Caco-2 (cell line): ENCODE data around the gene SPTBN1. TPM values are rescaled to one million over a fixed set of nuclear protein-coding genes. Genes with fewer than 3 reads are reported as not detected.

Experiments used
- BruUV-seq: library from RNA; stranded (reverse); fragments of 400-500 nt; replicated peaks from 2 replicates; lab custom pipeline; 2021; lab: Mats Ljungman, UMichigan
- CTCF ChIA-PET: fragments of 300-600 bp; sonication (Branson Sonifier 250); formaldehyde crosslinking; loops from one replicate; lab custom pipeline; 2022; ENCODE audit warnings: antibody characterized with exemption; lab: Charles Lee
- POLR2A ChIA-PET: fragments of 300-600 bp; sonication (Branson Sonifier 250); formaldehyde crosslinking; loops from one replicate; lab custom pipeline; 2022; ENCODE audit warnings: antibody characterized with exemption; lab: Charles Lee
- DNase-seq, 2 experiments: peaks; one replicate each; pipeline versions ENCODE4 v3.0.0 to v3.0.0-alpha.2; 2020 to 2022
- H3K27me3 ChIP-seq: replicated peaks from 2 replicates; pipeline ENCODE4 v1.6.0; 2011; ENCODE audit warnings: low read length; ENCODE audit not compliant: control insufficient read depth, insufficient read depth
- H3K36me3 ChIP-seq: 2 replicates; pipeline ENCODE4 v1.5.1; 2011; ENCODE audit warnings: low read length; ENCODE audit not compliant: control insufficient read depth, insufficient read depth
- H3K4me1 ChIP-seq: fragments of 250-450 bp; sonication (Bioruptor Pico); 2 replicates; pipeline ENCODE4 v1.5.1; 2020; ENCODE audit warnings: mild to moderate bottlenecking
- H3K4me3 ChIP-seq: 2 replicates; pipeline ENCODE4 v1.5.1; 2011; ENCODE audit warnings: low read depth, mild to moderate bottlenecking, control low read depth, low read length
- H3K9me3 ChIP-seq: fragments of 250-450 bp; sonication (Bioruptor Pico); 2 replicates; pipeline ENCODE4 v1.5.1; 2020; ENCODE audit warnings: mild to moderate bottlenecking, moderate library complexity
- H3K27ac Mint-ChIP-seq: one replicate; pipeline ENCODE4 v1.8.0; 2022; ENCODE audit warnings: mixed read lengths; ENCODE audit not compliant: unreplicated experiment
- H3K27me3 Mint-ChIP-seq: one replicate; pipeline ENCODE4 v1.8.0; 2022; ENCODE audit warnings: mixed read lengths; ENCODE audit not compliant: insufficient read depth, unreplicated experiment
- H3K36me3 Mint-ChIP-seq: one replicate; pipeline ENCODE4 v1.8.0; 2022; ENCODE audit warnings: mild to moderate bottlenecking, mixed read lengths; ENCODE audit not compliant: insufficient read depth, unreplicated experiment
- H3K4me1 Mint-ChIP-seq: one replicate; pipeline ENCODE4 v1.8.0; 2022; ENCODE audit warnings: low read depth, mixed read lengths; ENCODE audit not compliant: unreplicated experiment
- H3K4me3 Mint-ChIP-seq: one replicate; pipeline ENCODE4 v1.8.0; 2022; ENCODE audit warnings: mild to moderate bottlenecking, moderate library complexity, mixed read lengths; ENCODE audit not compliant: unreplicated experiment
- H3K9me3 Mint-ChIP-seq: one replicate; pipeline ENCODE4 v1.8.0; 2022; ENCODE audit warnings: mixed read lengths; ENCODE audit not compliant: unreplicated experiment
- intact Hi-C: fragments of 100-400 bp; cut with micrococcal nuclease; formaldehyde crosslinking; loops from one replicate; pipeline ENCODE4 v1.10.0; 2022; ENCODE audit not compliant: unreplicated experiment
- total RNA-seq: library from RNA; stranded (reverse); gene quantifications from 2 replicates; pipeline ENCODE4 v1.2.3, GENCODE V29; 2022
- TF ChIP-seq, protein P1 (sequence below), 2 experiments: fragments of 200-600 bp in 1 of 2; IDR thresholded peaks; 1 replicate in 1 of 2; 2 replicates in 1 of 2; pipeline versions ENCODE4 v1.5.1 to v1.8.0; 2011 to 2022; ENCODE audit warnings: antibody characterized with exemption in 1 of 2, control low read depth in 1 of 2, inconsistent platforms in 1 of 2, low read depth in 1 of 2, low read length in 1 of 2, mild to moderate bottlenecking in 1 of 2, moderate library complexity in 1 of 2; ENCODE audit not compliant: insufficient read depth in 1 of 2, severe bottlenecking in 1 of 2, unreplicated experiment in 1 of 2

The SPTBN1 gene
- total RNA-seq, 1 experiment from 2014 or later: 361 TPM

GRCh38 chr2:54439582-54439981 lies 16.5 kb upstream of the SPTBN1 start:
- BruUV-seq: no TSS peak
- Histone ChIP-seq H3K9me3 (no peaks in the 10 kb centered on the region), H3K4me1 (no peaks in the 10 kb centered on the region), H3K27me3 (no peaks in the 10 kb centered on the region), H3K4me3 (no peak overlapping the region), H3K36me3 (no peaks in the 10 kb centered on the region)
- ChIA-PET POLR2A (no interaction called here), CTCF (no interaction called here)
- H3K27ac Mint-ChIP-seq: no peak overlapping the region
- H3K27me3 Mint-ChIP-seq: no peaks in the 10 kb centered on the region
- intact Hi-C loops: no loop called here
- DNase-seq: no peak
- H3K9me3 Mint-ChIP-seq: no peaks in the 10 kb centered on the region
- no peaks in the 10 kb centered on the region for H3K4me1 Mint-ChIP-seq
- TF ChIP-seq, protein P1, sequence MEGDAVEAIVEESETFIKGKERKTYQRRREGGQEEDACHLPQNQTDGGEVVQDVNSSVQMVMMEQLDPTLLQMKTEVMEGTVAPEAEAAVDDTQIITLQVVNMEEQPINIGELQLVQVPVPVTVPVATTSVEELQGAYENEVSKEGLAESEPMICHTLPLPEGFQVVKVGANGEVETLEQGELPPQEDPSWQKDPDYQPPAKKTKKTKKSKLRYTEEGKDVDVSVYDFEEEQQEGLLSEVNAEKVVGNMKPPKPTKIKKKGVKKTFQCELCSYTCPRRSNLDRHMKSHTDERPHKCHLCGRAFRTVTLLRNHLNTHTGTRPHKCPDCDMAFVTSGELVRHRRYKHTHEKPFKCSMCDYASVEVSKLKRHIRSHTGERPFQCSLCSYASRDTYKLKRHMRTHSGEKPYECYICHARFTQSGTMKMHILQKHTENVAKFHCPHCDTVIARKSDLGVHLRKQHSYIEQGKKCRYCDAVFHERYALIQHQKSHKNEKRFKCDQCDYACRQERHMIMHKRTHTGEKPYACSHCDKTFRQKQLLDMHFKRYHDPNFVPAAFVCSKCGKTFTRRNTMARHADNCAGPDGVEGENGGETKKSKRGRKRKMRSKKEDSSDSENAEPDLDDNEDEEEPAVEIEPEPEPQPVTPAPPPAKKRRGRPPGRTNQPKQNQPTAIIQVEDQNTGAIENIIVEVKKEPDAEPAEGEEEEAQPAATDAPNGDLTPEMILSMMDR (IDR thresholded peaks at IDR 0.05; ENCODE audit: insufficient read depth in 1 of 2, low read depth in 1 of 2, low read length in 1 of 2, severe bottlenecking in 1 of 2, unreplicated experiment in 1 of 2): no peak
- no peak overlapping the region for H3K4me3 Mint-ChIP-seq
- H3K36me3 Mint-ChIP-seq: no peaks in the 10 kb centered on the region

DNA sequence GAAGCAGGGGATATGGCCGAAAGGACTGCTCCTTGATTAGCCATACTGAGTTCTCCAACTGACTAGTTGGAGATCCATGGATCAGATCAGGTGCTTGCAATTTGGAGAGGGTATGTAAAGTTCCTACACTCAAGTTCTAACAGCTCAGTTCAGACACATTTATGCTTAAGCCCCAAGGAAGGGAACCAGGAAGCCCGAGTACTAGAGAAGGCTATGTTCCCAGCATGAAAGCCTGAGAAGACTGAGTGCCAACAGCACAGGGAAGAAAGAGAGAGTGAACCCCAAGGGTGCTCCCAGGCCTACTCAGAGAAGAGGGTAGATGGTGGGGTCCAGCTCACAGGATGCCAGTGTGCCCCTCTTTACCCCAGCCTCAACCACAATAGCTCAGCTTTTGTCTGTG lies 16.1 kb upstream of the SPTBN1 start:
- intact Hi-C loops: no loop called here
- Histone ChIP-seq H3K9me3 (no peaks in the 10 kb centered on the region), H3K36me3 (no peaks in the 10 kb centered on the region), H3K4me3 (no peak overlapping the region), H3K27me3 (no peaks in the 10 kb centered on the region), H3K4me1 (no peaks in the 10 kb centered on the region)
- Mint-ChIP-seq H3K27ac (no peak overlapping the region), H3K4me1 (no peaks in the 10 kb centered on the region), H3K36me3 (no peaks in the 10 kb centered on the region), H3K4me3 (no peak overlapping the region), H3K9me3 (no peaks in the 10 kb centered on the region), H3K27me3 (no peaks in the 10 kb centered on the region)
- ChIA-PET POLR2A (no interaction called here), CTCF (no interaction called here)
- TF ChIP-seq, protein P1 (IDR thresholded peaks at IDR 0.05; ENCODE audit: insufficient read depth in 1 of 2, low read depth in 1 of 2, low read length in 1 of 2, severe bottlenecking in 1 of 2, unreplicated experiment in 1 of 2): no peak
- DNase-seq: no peak
- BruUV-seq: no TSS peak

DNA sequence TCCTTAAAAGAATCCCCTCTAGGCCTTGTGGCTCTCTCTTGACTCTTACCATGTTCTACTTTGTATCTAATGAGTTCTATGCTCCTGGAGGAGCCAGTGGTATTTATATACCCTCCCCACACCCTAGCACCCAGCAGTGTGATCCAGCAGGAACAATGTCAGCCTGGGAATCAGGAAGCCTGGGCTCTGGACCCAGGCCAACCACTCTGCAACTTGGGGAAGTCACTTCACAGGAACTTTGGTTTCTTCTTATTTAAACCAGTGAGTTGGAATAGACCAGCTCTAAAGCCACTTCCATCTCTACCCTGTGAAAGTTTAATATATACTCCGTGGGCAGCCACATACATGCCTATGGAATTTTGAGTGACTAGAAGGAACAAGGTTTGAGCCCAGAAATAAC lies 11.6 kb upstream of the SPTBN1 start:
- no TSS peak for BruUV-seq
- Histone ChIP-seq H3K4me1 (no peaks in the 10 kb centered on the region), H3K9me3 (no peaks in the 10 kb centered on the region), H3K27me3 (no peaks in the 10 kb centered on the region), H3K4me3 (no peak overlapping the region), H3K36me3 (no peaks in the 10 kb centered on the region)
- Mint-ChIP-seq H3K4me1 (no peaks in the 10 kb centered on the region), H3K27ac (no peak overlapping the region), H3K4me3 (no peak overlapping the region), H3K36me3 (no peaks in the 10 kb centered on the region), H3K27me3 (no peaks in the 10 kb centered on the region), H3K9me3 (no peaks in the 10 kb centered on the region)
- ChIA-PET POLR2A (no interaction called here), CTCF (no interaction called here)
- TF ChIP-seq, protein P1 (IDR thresholded peaks at IDR 0.05; ENCODE audit: insufficient read depth in 1 of 2, low read depth in 1 of 2, low read length in 1 of 2, severe bottlenecking in 1 of 2, unreplicated experiment in 1 of 2): no peak
- no peak for DNase-seq
- intact Hi-C loops: no loop called here
